SK-MEL-5 (cell line): ENCODE measurements around the gene LIMA1. TPM values are rescaled to one million over a fixed set of nuclear protein-coding genes. Genes with fewer than 3 reads are reported as not detected.
"Not testable (repeated sequence)": the region's sequence is repeated elsewhere in the genome, so short reads cannot be mapped to it uniquely, and the experiment has no call there.

ENCODE experiments used
- DNase-seq: peaks from one replicate; pipeline ENCODE4 v3.0.0-alpha.2; 2016; ENCODE audit warnings: low read depth, low spot score
- in situ Hi-C: cut with HindIII; loops from 2 replicates; pipeline ENCODE4 v1.10.0; 2016; ENCODE audit warnings: low sequenced_read_pairs, high pct_unique_total_duplicates, low pct_unique_long_range_greater_than_20kb
- total RNA-seq: library from RNA; depleted of rRNA; stranded (reverse); fragments of >200 nt; shearing (Covaris generic); gene quantifications from 2 replicates; pipeline ENCODE4 v1.2.3, GENCODE V29; 2014

Gene LIMA1
- total RNA-seq, 1 experiment from 2014 or later = 48.5 TPM

- peak; percentile 38 for DNase-seq
- in situ Hi-C loops = no loop called here
These were observed 49.0 kb downstream of the LIMA1 start for GRCh38 chr12:50234347-50234746.

GRCh38 chr12:50232771-50233209 lies 50.5 kb downstream of the LIMA1 start:
- in situ Hi-C loops = no loop called here
- no peak for DNase-seq

GRCh38 chr12:50232206-50232605 lies 51.1 kb downstream of the LIMA1 start:
- no peak for DNase-seq
- in situ Hi-C loops = no loop called here

GRCh38 chr12:50231346-50231745 lies 52.0 kb downstream of the LIMA1 start:
- in situ Hi-C loops = no loop called here
- no peak for DNase-seq

GRCh38 chr12:50230217-50230616 lies 53.1 kb downstream of the LIMA1 start:
- DNase-seq = no peak
- in situ Hi-C loops = no loop called here

- in situ Hi-C loops = no loop called here
These were observed 59.2 kb downstream of the LIMA1 start for GRCh38 chr12:50224026-50224692.

GRCh38 chr12:50222275-50222783 lies 61.0 kb downstream of the LIMA1 start:
- in situ Hi-C loops = no loop called here
- peak; percentile 86 for DNase-seq

More at GRCh38 chr12:50224026-50224692, 59.2 kb downstream of the LIMA1 start:
- DNase-seq = no peak

- peak; percentile 62 for DNase-seq
- in situ Hi-C loops = no loop called here
These were observed 61.9 kb downstream of the LIMA1 start for GRCh38 chr12:50221228-50222008.

GRCh38 chr12:50220363-50220995 lies 62.8 kb downstream of the LIMA1 start:
- DNase-seq = peak; percentile 47
- in situ Hi-C loops = no loop called here

- in situ Hi-C loops = no loop called here
- no peak for DNase-seq
These were observed 63.8 kb downstream of the LIMA1 start for GRCh38 chr12:50219544-50219943.

GRCh38 chr12:50219001-50219400 lies 64.3 kb downstream of the LIMA1 start:
- DNase-seq, in situ Hi-C loops: not testable (repeated sequence)

- DNase-seq = no peak
- in situ Hi-C loops = no loop called here
These were observed 64.9 kb downstream of the LIMA1 start for GRCh38 chr12:50218386-50218785.

GRCh38 chr12:50217202-50217601 lies 66.1 kb downstream of the LIMA1 start:
- no peak for DNase-seq
- in situ Hi-C loops = no loop called here

GRCh38 chr12:50215033-50215432 lies 68.3 kb downstream of the LIMA1 start:
- in situ Hi-C loops = no loop called here
- DNase-seq = peak; percentile 53

- in situ Hi-C loops = no loop called here
- no peak for DNase-seq
These were observed 69.3 kb downstream of the LIMA1 start for GRCh38 chr12:50214018-50214417.

GRCh38 chr12:50213439-50213838 lies 69.9 kb downstream of the LIMA1 start:
- no peak for DNase-seq
- in situ Hi-C loops = no loop called here

- DNase-seq = peak; percentile 11
- in situ Hi-C loops = no loop called here
These were observed 71.3 kb downstream of the LIMA1 start for GRCh38 chr12:50212071-50212467.

- in situ Hi-C loops = no loop called here
- DNase-seq = peak; percentile 70
These were observed 71.8 kb downstream of the LIMA1 start for GRCh38 chr12:50211392-50212070.
